ENCODE measurements around the gene MS4A2. TPM values are rescaled to one million over a fixed set of nuclear protein-coding genes. Genes with fewer than 3 reads are reported as not detected.

MS4A2 gene
- total and polyA plus RNA-seq, 2 experiments from 2014 or later = not detected

Other genes with a start within 250 kb of the MS4A2 start
- gene CBLIF, start 243.2 kb upstream of the MS4A2 start, total RNA-seq = 0.69 TPM in 1 of 2 replicates, not detected in the other
- gene CBLIF, start 243.2 kb upstream of the MS4A2 start, polyA plus RNA-seq = not detected in 2 replicates
- gene TCN1, start 222.2 kb upstream of the MS4A2 start, total RNA-seq = not detected in 2 replicates
- gene TCN1, start 222.2 kb upstream of the MS4A2 start, polyA plus RNA-seq = not detected in 2 replicates
- not detected in 2 replicates for gene OOSP3, start 209.9 kb upstream of the MS4A2 start, total RNA-seq
- not detected in 2 replicates for gene OOSP3, start 209.9 kb upstream of the MS4A2 start, polyA plus RNA-seq
- 0.48 TPM in 1 of 2 replicates, not detected in the other for gene OOSP1, start 150.2 kb upstream of the MS4A2 start, total RNA-seq
- 0.71 and 0.91 TPM in 2 replicates for gene OOSP1, start 150.2 kb upstream of the MS4A2 start, polyA plus RNA-seq
- gene OOSP4A, start 124.6 kb upstream of the MS4A2 start, total RNA-seq = not detected in 2 replicates
- gene OOSP4A, start 124.6 kb upstream of the MS4A2 start, polyA plus RNA-seq = not detected in 2 replicates
- gene OOSP4B, start 71.5 kb upstream of the MS4A2 start, total RNA-seq = not detected in 2 replicates
- not detected in 2 replicates for gene OOSP4B, start 71.5 kb upstream of the MS4A2 start, polyA plus RNA-seq
- not detected in 2 replicates for gene OOSP2, start 48.3 kb upstream of the MS4A2 start, total RNA-seq
- gene OOSP2, start 48.3 kb upstream of the MS4A2 start, polyA plus RNA-seq = not detected in 2 replicates
- gene MS4A3, start 32.0 kb upstream of the MS4A2 start, total RNA-seq = not detected in 2 replicates
- not detected in 2 replicates for gene MS4A3, start 32.0 kb upstream of the MS4A2 start, polyA plus RNA-seq
- 0.83 TPM in 1 of 2 replicates, not detected in the other for gene MS4A6A, start 94.4 kb downstream of the MS4A2 start, total RNA-seq
- not detected in 2 replicates for gene MS4A6A, start 94.4 kb downstream of the MS4A2 start, polyA plus RNA-seq
- not detected in 2 replicates for gene MS4A4E, start 154.5 kb downstream of the MS4A2 start, total RNA-seq
- not detected in 2 replicates for gene MS4A4E, start 154.5 kb downstream of the MS4A2 start, polyA plus RNA-seq
- gene MS4A4A, start 192.0 kb downstream of the MS4A2 start, total RNA-seq = not detected in 2 replicates
- gene MS4A4A, start 192.0 kb downstream of the MS4A2 start, polyA plus RNA-seq = not detected in 2 replicates
- gene MS4A6E, start 238.6 kb downstream of the MS4A2 start, total RNA-seq = not detected in 2 replicates
- gene MS4A6E, start 238.6 kb downstream of the MS4A2 start, polyA plus RNA-seq = not detected in 2 replicates